Nucleus accumbens (tissue), 56 donors: ENCODE data around the gene XPR1.

Experiments used
- DNase-seq, 56 donors: peaks; one replicate each; lab custom pipeline; 2025; lab: John Stamatoyannopoulos, UW

The XPR1 gene

DNA sequence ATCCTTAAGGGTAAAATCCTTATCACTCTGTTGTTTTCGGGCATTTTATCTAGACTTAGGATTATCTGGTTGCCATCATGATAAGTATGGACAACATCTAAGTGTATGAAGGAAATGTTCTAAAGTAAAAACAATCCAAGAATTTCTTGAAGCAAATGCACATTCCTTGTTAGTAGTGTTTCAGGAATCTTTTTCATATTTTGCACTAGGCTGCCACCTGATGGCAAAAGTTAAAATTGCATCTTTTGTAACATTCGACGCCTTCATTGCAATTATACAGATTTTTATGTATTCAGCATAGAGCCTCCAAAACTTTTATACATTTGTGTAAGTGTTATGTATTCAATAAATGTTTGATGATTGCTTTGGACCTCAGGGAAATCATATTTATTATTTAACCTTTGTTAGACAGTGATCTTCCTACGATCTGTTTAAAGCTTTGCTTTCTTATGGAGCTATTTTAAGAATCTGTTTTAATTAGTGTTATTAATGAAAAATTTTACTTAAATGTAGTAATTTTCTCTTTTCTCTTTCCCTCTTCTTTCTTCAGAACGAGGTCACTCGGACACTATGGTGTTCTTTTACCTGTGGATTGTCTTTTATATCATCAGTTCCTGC is 231.4 kb downstream of the XPR1 start:
- peak in 7 of 56 donors; percentile 0 to 49 (median 4) for DNase-seq

DNA sequence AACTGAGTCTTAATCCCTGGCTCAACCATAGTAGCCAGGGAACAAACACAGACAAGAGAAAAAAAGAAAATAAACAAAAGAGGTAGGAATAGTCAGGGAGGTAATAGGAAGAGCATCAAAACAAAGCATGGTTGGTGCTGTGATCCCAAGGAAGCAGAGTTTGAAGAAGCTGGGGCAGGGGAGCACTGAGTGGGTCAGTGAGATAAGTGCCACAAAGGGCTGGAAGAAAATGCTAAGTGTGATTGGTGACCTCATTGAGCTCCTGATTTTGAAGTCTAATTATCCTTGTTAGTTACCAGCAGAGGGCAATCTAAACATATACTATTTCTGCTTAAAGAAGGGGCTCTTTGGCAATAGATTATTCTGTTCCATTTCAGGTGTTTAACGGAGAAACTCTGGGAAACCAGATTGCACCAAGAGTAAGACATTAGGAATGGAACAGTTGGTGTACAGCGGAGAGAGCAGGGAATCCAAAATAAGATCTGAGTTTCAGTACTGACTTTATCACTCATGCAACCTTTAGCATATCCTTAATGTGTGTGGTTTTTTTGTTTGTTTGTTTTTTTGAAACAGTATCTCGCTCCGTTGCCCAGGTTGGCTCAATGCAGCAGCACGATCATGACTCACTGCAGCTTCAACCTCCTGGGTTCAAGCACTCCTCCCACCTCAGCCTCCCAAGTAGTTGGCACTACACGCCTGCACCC is 250.1 kb downstream of the XPR1 start:
- peak in 4 of 56 donors; percentile 3 to 43 (median 20) for DNase-seq

DNA sequence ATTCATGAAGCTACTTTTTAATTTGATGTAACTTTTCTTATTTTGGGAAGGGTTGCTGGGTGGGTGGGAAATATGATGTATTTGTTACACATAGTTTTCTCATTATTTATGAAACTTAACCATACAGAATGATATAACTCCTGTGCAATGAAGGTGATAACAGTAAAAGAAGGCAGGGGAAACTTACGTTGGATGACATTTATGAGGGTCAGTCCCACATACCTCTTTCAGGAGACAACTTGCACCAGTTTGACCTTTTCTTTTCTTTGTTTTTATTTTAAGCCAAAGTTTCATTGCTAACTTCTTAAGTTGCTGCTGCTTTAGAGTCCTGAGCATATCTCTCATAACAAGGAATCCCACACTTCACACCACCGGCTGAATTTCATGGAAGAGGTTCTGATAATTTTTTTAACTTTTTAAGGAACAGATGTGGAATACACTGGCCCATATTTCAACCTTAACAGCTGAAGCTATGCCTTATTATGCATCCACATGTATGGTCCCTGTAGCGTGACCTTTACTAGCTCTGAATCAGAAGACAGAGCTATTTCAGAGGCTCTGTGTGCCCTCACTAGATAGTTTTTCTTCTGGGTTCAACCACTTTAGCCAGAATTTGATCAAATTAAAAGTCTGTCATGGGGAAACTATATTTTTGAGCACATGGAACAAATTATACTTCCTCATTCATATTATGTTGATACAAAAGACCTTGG is 252.9 kb downstream of the XPR1 start:
- DNase-seq: no peak

DNA sequence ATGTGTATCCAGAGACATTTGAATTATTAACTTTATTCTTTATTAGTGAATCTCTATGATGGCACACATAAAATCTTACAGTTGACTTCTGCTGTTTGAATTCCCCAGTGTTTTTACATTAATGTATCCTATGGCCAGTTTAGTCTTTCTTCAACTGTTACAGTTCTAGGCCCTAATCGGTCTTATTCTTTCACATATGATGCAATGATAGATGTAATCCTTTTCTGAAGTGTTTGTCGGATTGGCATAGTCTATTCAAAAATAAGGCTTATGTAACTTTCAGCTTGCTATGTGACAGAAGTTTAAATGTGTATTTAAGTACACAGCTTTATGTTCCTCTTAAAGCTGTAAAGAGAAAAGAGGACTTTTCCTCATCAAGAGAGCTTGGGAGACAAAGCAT is 254.5 kb downstream of the XPR1 start:
- DNase-seq: no peak

DNA sequence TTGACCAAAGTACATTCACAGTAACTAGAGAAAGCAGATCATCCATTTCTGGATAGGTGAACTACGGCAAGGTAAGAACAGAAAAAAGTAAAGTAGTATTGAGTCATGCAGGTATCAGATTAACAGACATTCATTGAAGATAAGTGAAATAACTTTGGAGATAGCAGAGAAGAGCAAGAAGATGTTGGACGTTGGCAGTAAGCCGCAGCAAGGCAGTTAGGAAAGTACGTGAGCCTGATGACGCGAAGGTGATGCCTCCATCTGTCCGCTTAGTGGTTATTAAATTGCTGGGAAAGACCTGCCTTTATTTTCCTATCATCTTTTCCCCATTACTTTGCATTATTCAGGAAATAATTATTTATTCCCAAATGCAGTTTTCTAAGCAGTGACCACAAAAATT is 256.0 kb downstream of the XPR1 start:
- DNase-seq: no peak

DNA sequence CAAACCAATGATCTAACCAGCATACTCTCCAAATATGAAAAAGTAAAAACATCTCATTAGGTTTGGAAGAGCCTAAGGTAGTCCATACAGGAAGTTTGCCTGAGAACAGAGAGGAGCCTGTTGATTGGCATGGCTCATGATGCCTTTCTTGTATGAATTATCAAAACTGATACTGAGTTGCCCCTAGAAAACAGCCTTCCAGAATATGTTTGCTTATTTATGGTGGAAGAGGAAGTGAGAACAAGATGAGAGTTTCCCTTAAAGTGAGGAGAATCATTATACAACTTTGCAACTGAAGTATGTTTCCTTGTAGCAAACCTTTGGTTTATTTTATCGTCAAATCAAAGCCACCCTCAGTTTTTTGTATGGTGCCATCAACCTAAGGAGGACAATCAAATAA is 257.0 kb downstream of the XPR1 start:
- DNase-seq: no peak

DNA sequence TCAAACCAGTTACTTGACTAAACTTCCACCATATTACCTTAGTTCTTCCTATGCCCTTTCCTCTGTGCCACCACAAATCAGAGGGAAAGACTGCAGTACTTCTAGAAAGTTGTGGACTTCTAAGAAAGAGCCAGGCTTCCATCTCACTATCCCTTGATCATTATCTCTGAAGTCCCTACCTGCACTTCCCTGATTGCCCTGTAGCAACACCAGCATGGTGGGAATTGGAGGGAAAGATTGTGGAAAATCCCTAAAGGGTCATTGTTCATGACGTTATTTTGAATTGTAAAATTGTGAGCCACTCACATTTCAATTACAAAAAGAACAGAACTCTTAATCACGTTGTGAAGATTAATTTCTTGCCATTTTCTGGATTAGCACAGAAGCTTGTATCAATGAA is 257.5 kb downstream of the XPR1 start:
- no peak for DNase-seq

DNA sequence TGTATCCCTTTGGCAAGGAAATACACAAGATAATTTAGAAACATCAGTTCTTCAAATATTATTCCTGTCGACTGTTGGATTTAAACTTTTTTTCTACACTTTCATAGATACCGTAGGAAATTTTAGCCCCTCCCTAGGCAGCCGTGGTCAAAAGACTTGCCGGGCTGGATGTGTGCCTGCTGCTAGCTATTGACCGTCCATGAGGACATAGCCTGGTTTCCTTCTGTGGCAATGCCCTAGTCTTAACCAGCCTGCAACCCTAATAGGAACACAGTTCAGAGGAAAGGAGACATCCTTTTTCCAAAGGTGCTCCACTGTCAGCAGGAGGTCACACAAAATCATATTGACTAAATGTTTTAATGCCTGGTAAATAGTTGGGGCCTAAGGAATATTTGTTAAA is 260.4 kb downstream of the XPR1 start:
- no peak for DNase-seq

DNA sequence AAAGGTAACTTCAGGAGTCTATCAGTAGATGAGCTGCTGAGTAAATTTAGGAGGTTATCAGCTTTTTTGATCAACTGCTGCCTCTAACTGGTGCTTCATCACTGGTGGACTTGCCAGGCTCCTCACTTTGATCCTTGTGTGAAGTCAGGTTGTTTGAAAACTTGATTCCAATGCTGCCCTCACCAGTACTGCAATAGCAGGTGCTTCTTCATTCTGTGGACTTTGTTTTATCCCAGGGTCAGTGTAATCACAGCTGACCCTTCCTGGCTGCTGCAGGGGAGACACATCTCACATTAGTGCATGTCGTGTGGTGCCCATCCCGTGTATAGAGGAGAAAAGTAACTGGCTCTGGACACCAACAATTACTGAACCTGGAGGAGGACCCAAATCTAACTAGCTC is 260.9 kb downstream of the XPR1 start:
- DNase-seq: no peak

DNA sequence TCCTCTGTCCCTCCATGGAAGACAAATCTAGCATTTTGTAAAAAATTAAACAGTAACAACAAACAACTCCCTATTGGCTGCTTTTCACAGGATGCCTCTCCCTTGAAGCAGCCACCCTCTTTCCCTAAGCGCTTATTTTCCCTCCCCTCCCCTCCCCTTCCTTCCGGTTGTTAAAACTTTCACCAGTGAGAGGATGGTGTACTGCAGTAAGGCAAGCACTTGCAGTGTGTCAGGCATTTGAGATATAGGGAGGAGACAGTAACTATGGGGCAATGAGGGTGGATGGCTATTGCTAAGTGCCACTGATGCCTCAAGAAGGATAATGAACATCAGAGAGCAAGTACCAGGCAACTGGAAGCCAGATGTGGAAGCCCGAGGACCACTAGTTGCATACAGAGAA is 261.8 kb downstream of the XPR1 start:
- DNase-seq: no peak

DNA sequence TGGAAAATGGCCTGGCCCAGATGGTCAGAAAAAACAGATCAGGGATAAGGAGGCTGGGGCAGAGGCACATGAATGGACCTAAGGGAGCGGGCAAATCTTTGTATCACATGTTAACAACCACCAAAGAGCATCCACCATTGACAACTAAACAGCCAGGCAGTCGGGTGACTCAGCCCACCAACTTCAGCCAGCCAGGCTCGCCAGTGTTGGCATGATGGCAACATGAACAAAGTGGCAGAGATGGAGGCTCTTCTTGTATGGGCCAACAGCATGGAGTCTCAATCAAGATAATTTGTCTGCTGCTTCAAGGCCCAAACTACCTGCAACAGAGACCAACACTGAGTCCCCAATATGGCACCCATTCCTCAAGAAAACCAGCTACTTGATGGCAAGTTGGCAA is 264.3 kb downstream of the XPR1 start:
- no peak for DNase-seq

DNA sequence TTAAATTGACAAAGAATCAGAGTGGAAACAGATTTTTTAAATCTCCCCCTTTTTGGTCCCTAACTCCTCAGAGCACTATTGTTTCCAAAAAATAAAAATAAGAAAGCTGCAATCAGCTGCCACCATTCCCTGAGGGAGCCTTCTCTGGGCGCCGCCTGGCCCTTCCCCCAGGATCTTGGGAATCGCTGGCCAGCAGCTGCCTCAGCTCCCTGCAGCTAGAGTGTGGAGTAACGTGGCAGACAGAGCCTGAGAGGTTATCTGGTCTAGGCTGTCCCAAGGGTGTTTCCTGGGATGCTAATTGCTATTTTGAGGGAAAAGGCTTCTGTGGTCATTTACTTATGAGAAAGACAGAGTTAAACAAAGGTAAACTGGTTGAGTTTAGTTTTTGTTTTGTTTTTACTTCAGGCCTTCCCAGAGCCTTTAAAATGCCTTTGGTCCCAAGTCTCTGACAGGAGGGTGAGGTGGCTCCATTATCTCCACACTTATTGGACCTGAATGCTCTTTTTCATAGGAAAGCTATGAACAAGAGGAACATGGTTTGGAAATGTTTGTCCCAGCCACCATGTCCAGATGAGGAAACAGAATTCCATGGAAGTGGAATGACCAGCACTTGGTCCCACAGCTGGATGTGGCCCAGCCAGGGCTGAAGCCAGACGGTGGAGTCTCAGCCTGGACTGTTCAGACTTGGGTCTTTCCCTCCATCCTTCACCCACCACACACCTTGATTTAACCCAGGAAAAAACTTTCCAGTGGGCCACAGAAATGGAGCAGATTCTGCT is 266.8 kb downstream of the XPR1 start:
- DNase-seq: no peak

DNA sequence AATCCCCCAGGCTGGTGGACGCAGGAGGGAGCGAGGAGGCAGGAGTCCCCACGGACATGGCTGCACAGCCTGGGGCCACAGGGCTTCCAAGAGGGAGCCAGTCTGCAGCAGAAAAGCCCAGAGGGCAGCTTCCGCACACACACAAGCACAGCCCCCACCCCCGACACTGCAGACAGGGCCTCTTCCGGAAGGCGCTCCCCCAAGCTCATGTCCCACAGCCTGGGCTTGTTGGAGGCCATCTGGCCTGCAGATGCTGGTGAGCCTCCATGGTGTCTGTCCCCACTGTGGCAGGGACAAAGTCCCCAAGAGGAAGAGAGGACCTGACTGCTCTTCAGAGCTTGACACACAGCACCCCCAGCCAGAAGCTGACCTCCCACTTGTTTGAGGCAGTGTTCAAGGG is 267.4 kb downstream of the XPR1 start:
- no peak for DNase-seq

DNA sequence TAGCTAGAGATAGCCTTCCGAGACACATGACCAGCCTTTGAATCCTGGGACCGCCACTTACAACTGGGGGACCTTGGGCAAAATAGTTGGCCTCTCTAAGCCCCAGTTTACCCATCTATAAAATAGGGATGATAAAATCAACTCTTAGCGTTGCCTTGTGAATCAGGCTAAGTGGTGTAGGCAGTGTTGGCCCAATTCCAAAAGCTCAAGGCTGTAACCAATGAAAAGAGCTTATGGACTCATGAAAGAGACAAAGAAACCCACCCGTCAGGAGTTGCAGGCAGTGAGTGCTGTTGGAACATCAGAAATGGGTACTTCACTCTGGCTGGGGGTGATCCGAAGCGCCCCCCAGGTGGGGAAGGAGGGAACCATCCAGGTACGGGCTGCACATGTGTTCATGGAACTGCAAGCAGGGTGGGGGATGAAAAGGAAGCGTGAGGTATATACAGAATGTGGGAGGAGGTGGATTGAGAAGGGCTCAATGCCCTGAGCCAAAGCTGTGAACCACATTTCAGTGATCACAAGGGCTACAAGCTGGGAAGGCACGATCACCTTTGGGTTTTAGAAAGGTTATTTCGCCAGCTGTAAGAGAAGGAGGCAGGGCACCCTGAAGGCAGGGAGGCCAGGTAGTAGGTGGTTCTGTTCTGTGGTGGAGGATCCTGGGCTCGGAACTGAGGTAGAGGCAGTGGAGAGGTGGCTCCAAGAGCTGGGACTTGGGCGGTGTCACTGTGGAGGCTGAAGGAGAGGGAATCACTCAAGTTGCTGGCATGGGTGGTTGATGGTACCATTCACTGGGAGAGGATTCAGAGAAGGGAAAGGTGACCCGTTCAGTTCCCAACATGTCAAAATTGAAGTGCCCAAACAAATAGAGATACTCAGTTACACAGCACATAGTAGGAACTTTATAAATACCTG is 269.5 kb downstream of the XPR1 start:
- DNase-seq: no peak

DNA sequence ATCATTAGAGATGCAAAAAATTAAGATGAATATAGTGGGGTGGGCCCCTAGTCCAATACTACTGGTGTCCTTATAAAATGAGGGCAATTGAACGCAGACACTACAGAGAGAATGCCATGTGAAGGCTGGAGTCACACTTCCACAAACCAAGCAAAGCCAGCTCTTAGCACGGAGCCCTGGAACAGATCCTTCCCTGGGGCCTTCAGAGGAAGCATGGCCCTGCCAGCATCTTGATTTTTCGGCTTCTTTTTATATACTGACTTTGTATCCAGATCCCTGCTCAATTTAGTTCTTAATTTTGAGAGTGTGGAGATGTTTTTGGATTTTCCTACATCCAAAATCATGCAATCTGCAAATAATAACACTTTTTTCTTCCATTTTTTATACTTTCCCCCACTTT is 270.7 kb downstream of the XPR1 start:
- no peak for DNase-seq

DNA sequence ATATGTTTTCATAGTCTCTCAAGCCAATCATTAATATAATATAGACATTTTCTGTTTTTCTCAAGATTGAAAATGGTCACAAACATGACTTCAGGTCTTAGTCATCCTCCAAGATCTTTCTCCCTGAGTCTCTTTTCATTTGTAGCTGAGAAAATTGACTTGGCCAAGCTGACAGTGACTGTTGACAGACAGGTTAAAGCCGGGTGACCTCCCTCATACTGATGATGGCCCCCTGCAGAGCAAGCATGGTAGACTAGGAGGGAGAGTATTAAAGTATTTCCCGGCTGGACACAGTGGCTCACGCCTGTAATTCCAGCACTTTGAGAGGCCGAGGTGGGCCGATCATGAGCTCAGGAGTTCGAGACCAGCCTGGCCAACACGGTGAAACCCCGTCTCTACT is 274.1 kb downstream of the XPR1 start:
- no peak for DNase-seq

DNA sequence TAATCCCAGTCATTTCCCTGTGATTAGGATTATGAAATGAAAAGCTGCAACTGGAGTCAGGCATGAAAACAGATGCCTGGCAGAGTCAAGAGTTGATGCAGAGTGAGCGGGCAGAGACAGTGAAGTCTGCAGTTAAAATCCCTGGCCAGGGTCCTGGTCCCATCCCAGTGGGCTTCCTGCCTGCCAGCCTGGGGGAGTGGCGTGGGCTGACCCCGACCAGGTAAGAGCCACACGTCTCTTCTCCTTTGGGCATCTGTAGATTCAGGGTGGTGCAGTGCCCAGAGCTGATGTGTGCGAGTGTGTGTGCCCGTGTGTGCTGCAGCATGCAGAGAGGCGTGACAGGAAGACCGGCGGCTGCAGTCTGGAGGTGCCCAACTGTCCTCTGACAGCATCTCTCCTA is 274.7 kb downstream of the XPR1 start:
- DNase-seq: no peak

DNA sequence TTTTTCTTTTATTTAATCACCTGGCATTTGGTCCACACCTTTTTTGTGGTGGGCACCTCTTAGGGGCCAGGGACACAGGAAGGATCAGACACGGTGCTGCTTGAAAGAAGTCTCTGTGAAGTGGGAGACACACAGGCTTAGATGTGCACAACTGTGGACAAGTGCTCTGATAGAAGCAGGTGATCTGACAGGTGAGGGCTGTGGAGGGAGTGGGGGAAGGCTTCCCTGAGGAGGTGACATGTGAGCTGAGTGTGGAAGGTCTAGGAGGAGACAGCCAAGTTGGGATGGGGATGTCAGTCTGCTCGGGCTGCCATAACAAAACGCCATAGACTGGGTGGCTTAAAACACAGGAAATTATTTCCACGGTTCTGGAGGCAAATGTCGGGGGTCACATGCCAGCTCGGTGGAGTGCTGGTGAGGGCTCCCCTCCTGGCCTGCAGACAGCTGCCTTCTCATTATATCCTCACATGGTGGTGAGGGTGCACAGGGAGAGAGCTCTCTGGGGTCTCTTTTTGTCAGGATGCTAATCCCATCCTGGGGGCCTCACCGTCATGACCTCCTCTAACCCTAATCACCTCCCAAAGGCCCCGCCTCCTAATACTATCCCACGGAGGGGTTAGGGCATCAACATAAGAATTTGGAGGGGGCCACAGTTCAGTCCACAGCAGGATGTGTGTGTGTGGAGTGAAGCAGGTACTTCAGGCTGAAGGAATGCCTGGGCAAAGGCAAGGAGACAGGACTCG is 275.7 kb downstream of the XPR1 start:
- no peak for DNase-seq

DNA sequence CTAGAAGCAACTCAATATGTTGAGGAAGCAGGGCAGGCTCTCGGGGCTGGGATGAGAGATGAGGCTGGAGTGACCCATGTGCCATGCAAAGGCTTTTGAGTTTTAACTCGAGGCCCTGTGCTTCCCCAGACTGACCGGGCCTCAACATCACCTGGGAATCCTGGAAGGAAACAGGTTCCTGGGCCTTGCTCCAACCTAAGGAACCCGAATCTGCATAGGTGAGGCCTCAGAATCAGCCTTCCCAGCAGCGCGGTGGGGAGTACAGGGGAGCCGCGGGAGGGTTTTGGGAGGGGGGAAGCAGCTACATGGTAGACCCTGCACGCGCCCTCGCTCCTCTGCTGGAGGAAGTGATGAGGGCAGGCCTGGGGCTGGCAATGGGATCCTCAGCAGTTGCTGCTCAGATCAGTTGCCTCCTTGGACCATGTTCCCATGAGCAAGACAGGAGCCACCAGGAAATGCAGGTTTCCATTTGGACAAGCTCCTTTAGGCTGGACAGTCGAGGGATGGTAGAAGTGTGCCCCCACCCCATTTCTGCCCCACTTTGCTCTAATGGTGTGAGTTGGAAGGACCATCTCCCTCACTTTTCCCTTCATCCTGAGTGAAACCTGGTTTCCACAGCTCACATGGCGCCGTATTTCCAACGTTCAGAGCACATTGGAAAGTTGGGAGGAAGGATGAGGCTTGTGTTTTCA is 276.4 kb downstream of the XPR1 start:
- no peak for DNase-seq
